ENCODE results near the gene TMPRSS4. TPM values are rescaled to one million over a fixed set of nuclear protein-coding genes. Genes with fewer than 3 reads are reported as not detected.

TMPRSS4 gene
- total and polyA plus RNA-seq, 2 of the 13 experiments (the other 11 are each of a cell fraction or from before 2014, with no cell fraction given): 0.32 TPM; not detected in 1

GRCh38 chr11:118051136-118051610 is 25.7 kb upstream of the TMPRSS4 start:
- CTCF ChIA-PET (ENCODE audit: low intra/inter-chr PET ratio, low total read pairs): no interaction called here
- TF ChIP-seq E2F5 (CRISPR knock-in tag; conservative IDR thresholded peaks at IDR 0.05) (no peak), ZBTB46 (CRISPR knock-in tag; IDR thresholded peaks at IDR 0.05; ENCODE audit: borderline replicate concordance) (no peak), ZNF775 (CRISPR knock-in tag; IDR thresholded peaks at IDR 0.05; ENCODE audit: borderline replicate concordance) (no peak), ZNF749 (CRISPR knock-in tag; IDR thresholded peaks at IDR 0.05; ENCODE audit: borderline replicate concordance) (no peak), RNF219 (CRISPR knock-in tag; IDR thresholded peaks at IDR 0.05) (no peak), PREB (CRISPR knock-in tag; IDR thresholded peaks at IDR 0.05) (no peak), NFIC (IDR thresholded peaks at IDR 0.05; ENCODE audit: low read length) (no peak), KLF15 (CRISPR knock-in tag; IDR thresholded peaks at IDR 0.05; ENCODE audit: borderline replicate concordance) (no peak), ZNF816 (CRISPR knock-in tag; IDR thresholded peaks at IDR 0.05; ENCODE audit: borderline replicate concordance) (no peak), EZH2 (conservative IDR thresholded peaks at IDR 0.05; ENCODE audit: low read depth, low read length) (no peak), ZNF512 (CRISPR knock-in tag; IDR thresholded peaks at IDR 0.05) (no peak), HNRNPK (IDR thresholded peaks at IDR 0.05; ENCODE audit: low read depth, low read length, poor library complexity, severe bottlenecking) (no peak), ZSCAN9 (CRISPR knock-in tag; IDR thresholded peaks at IDR 0.05; ENCODE audit: borderline replicate concordance) (no peak), MTF2 (CRISPR knock-in tag; IDR thresholded peaks at IDR 0.05; ENCODE audit: borderline replicate concordance) (no peak), ZNF839 (CRISPR knock-in tag; IDR thresholded peaks at IDR 0.05; ENCODE audit: borderline replicate concordance) (no peak)

More at GRCh38 chr11:118051136-118051610, 25.7 kb upstream of the TMPRSS4 start:
- Histone ChIP-seq H3K4me3 (replicated peaks in 1 of 3; ENCODE audit: insufficient read depth in 1 of 3, low read depth in 2 of 3, low read length in 3 of 3) (no peak overlapping the region), H3K27me3 (ENCODE audit: control insufficient read depth in 1 of 2, insufficient read depth in 2 of 2, low read length in 2 of 2) (peaks cover 0 to 29% of the 10 kb centered on the region in 2 experiments; a peak in 2 of 5 replicates), H2AFZ (ENCODE audit: low read length) (no peak overlapping the region), H3K9ac (ENCODE audit: insufficient read depth, low read depth, low read length) (no peak overlapping the region), H3K4me2 (ENCODE audit: low read depth, low read length) (no peak overlapping the region), H4K20me1 (ENCODE audit: insufficient read depth, low read length) (no peaks in the 10 kb centered on the region), H3K27ac (ENCODE audit: extremely low read length, insufficient read depth, low read length) (no peak overlapping the region), H3K79me2 (ENCODE audit: insufficient read depth, low read length) (no peaks in the 10 kb centered on the region), H3K9me3 (ENCODE audit: low read length) (no peaks in the 10 kb centered on the region), H3K36me3 (replicated peaks in 1 of 2; ENCODE audit: control insufficient read depth in 1 of 2, insufficient read depth in 2 of 2, low read length in 2 of 2) (no peaks in the 10 kb centered on the region), H3K4me1 (ENCODE audit: insufficient read depth, low read length) (no peaks in the 10 kb centered on the region)
- POLR2A ChIA-PET: no interaction called here
- FAIRE-seq: no peak
- DNase-seq (ENCODE audit: low spot score): no peak
- intact Hi-C loops (cut with micrococcal nuclease; ENCODE audit: unreplicated experiment): no loop called here
- no peak for ATAC-seq
- in situ Hi-C loops (cut with HindIII; ENCODE audit: extremely low pct_ligation_motif_present, low pct_unique_long_range_greater_than_20kb): loop anchor here (10.0 kb wide), 1 partner anchor 216 kb away; no protein-coding TSS in a partner anchor
- 0% methylated on average over 4 of the region's 7 CpGs for whole genome bisulfite sequencing (ENCODE audit: low lambda C conversion rate)
- no TSS peak for BruUV-seq (replicated peaks)

Measured in HepG2 (cell line).